Body of pancreas (tissue), 4 donors: ENCODE data around the gene DHX36. TPM values are rescaled to one million over a fixed set of nuclear protein-coding genes. Genes with fewer than 3 reads are reported as not detected.

Experiments used
- ATAC-seq: fragments of 150-250 bp; one replicate; pipeline ENCODE4 v1.9.1; 2016
- DNase-seq, 4 donors: peaks; one replicate each; pipeline ENCODE4 v3.0.0-alpha.2; 2019
- H3K27ac ChIP-seq, 4 donors: fragments of 200-600 bp; sonication (generic); 1 replicate in 3 of 4; 2 replicates in 1 of 4; pipeline versions ENCODE4 v1.5.1 to v1.6.1; 2016 to 2019; ENCODE audit warnings: mild to moderate bottlenecking in 1 of 4, mixed read lengths in 1 of 4, moderate library complexity in 1 of 4
- H3K27me3 ChIP-seq, 2 donors: fragments of 200-600 bp; sonication (generic); one replicate each; pipeline ENCODE4 v1.6.0; 2016; ENCODE audit warnings: mild to moderate bottlenecking in 1 of 2
- H3K36me3 ChIP-seq, 2 donors: fragments of 200-600 bp; sonication (generic); replicated peaks in 1 of 2; 2 replicates each; pipeline ENCODE4 v1.5.1; 2016; ENCODE audit warnings: low read depth in 2 of 2; ENCODE audit not compliant: insufficient read depth in 1 of 2
- H3K4me1 ChIP-seq: fragments of 200-600 bp; sonication (generic); one replicate; pipeline ENCODE4 v1.6.0; 2016
- H3K4me3 ChIP-seq, 2 donors: fragments of 200-600 bp; sonication (generic); 1 replicate in 1 of 2; 2 replicates in 1 of 2; pipeline ENCODE4 v1.5.1; 2016 to 2019
- H3K9me3 ChIP-seq, 3 donors: fragments of 200-600 bp; sonication (generic); 1 replicate in 2 of 3; 2 replicates in 1 of 3; pipeline ENCODE4 v1.5.1; 2016
- CTCF ChIP-seq, 7 experiments: fragments of 450-650 bp in 4 of 7; fragments of 200-600 bp in 3 of 7; sonication (generic) in 3 of 7; IDR thresholded peaks; one replicate each; pipeline ENCODE4 v1.5.1; 2016 to 2019; ENCODE audit warnings: antibody characterized with exemption in 7 of 7
- POLR2A ChIP-seq, 3 donors: fragments of 450-650 bp; IDR thresholded peaks; one replicate each; pipeline ENCODE4 v1.6.1; 2016; ENCODE audit warnings: antibody characterized with exemption in 3 of 3, mild to moderate bottlenecking in 2 of 3
- WGBS, 2 donors: methylation state at CpG; one replicate each; pipeline ENCODE4 v1.1.5; 2017; 5-methylcytosine and 5-hydroxymethylcytosine counted together
- intact Hi-C: fragments of 100-400 bp; cut with DNase I; formaldehyde crosslinking; loops from one replicate; pipeline ENCODE4 v1.15.1; 2023
- total RNA-seq, 2 donors: library from RNA; depleted of rRNA; stranded (reverse); fragments of >200 nt; gene quantifications; one replicate each; pipeline ENCODE4 v1.1.0, GENCODE V29; 2016

Gene DHX36
- total RNA-seq, 2 donors from 2014 or later = 30.6 to 58.3 TPM

- H3K27ac ChIP-seq = no peak overlapping the region
- no peak overlapping the region for H3K4me3 ChIP-seq
- intact Hi-C loops = no loop called here
- 67 to 89% methylated on average over 2 of the region's 2 CpGs for WGBS, 2 donors
- no peaks in the 10 kb centered on the region for H3K4me1 ChIP-seq
- DNase-seq (no peak), ATAC-seq (no peak)
- no peaks in the 10 kb centered on the region for H3K27me3 ChIP-seq
- H3K9me3 ChIP-seq = no peaks in the 10 kb centered on the region
- TF ChIP-seq POLR2A (IDR thresholded peaks at IDR 0.05) = no peak
- no peak for TF ChIP-seq CTCF (IDR thresholded peaks at IDR 0.05)
- peaks cover 5 to 21% of the 10 kb centered on the region in 2 donors for H3K36me3 ChIP-seq
Observed at GRCh38 chr3:154294016-154294415, 30.3 kb downstream of the DHX36 start.

GRCh38 chr3:154290187-154290586, 34.1 kb downstream of the DHX36 start:
- no peaks in the 10 kb centered on the region for H3K9me3 ChIP-seq
- WGBS, 2 donors = 95 to 97% methylated on average over 5 of the region's 5 CpGs
- intact Hi-C loops = no loop called here
- no peak for ATAC-seq
- H3K4me3 ChIP-seq = no peak overlapping the region
- H3K36me3 ChIP-seq = peaks cover 5 to 21% of the 10 kb centered on the region in 2 donors
- no peak overlapping the region for H3K27ac ChIP-seq
- DNase-seq = no peak
- TF ChIP-seq CTCF (IDR thresholded peaks at IDR 0.05) (no peak), POLR2A (IDR thresholded peaks at IDR 0.05) (no peak)
- H3K27me3 ChIP-seq = no peaks in the 10 kb centered on the region
- no peaks in the 10 kb centered on the region for H3K4me1 ChIP-seq

- DNase-seq (no peak), ATAC-seq (no peak)
- WGBS, 2 donors = 78 to 95% methylated on average over 2 of the region's 2 CpGs
- TF ChIP-seq POLR2A (IDR thresholded peaks at IDR 0.05) = no peak
- H3K4me1 ChIP-seq = no peaks in the 10 kb centered on the region
- H3K4me3 ChIP-seq = no peak overlapping the region
- H3K9me3 ChIP-seq = no peaks in the 10 kb centered on the region
- intact Hi-C loops = no loop called here
- H3K36me3 ChIP-seq = peaks cover 5 to 23% of the 10 kb centered on the region in 2 donors
- H3K27ac ChIP-seq = no peak overlapping the region
- no peaks in the 10 kb centered on the region for H3K27me3 ChIP-seq
Observed at GRCh38 chr3:154285221-154285620, 39.1 kb downstream of the DHX36 start.

- WGBS, 2 donors = 90 to 100% methylated on average over 1 of the region's 1 CpG
- intact Hi-C loops = no loop called here
Observed at GRCh38 chr3:154280161-154280560, 44.1 kb downstream of the DHX36 start.

GRCh38 chr3:154275965-154276364, 48.3 kb downstream of the DHX36 start:
- H3K27me3 ChIP-seq = no peaks in the 10 kb centered on the region
- peaks cover 0 to 37% of the 10 kb centered on the region in 2 donors for H3K36me3 ChIP-seq
- no peak overlapping the region for H3K4me3 ChIP-seq
- intact Hi-C loops = no loop called here
- 85 to 93% methylated on average over 2 of the region's 2 CpGs for WGBS, 2 donors
- no peaks in the 10 kb centered on the region for H3K9me3 ChIP-seq
- ATAC-seq (no peak), DNase-seq (no peak)
- no peak for TF ChIP-seq CTCF (IDR thresholded peaks at IDR 0.05)
- TF ChIP-seq POLR2A (IDR thresholded peaks at IDR 0.05) = no peak
- H3K4me1 ChIP-seq = no peaks in the 10 kb centered on the region
- no peak overlapping the region for H3K27ac ChIP-seq

More at GRCh38 chr3:154280161-154280560, 44.1 kb downstream of the DHX36 start:
- TF ChIP-seq CTCF (IDR thresholded peaks at IDR 0.05) = no peak
- no peak for TF ChIP-seq POLR2A (IDR thresholded peaks at IDR 0.05)
- Histone ChIP-seq H3K36me3 (peaks cover 0 to 35% of the 10 kb centered on the region in 2 donors), H3K27ac (no peak overlapping the region), H3K4me3 (no peak overlapping the region), H3K9me3 (no peaks in the 10 kb centered on the region), H3K27me3 (no peaks in the 10 kb centered on the region), H3K4me1 (no peaks in the 10 kb centered on the region)
- ATAC-seq (no peak), DNase-seq (no peak)
